Dendritic cell treated with granulocyte-macrophage colony-stimulating factor and Interleukin-4, amounts not matched to agents 40 ng/mL and 50 ng/mL, for 4 days (primary cell): ENCODE data around the gene ARHGAP24.

ENCODE experiments used
- H3K27ac Mint-ChIP-seq: one replicate; pipeline ENCODE4 v1.8.0; 2022; ENCODE audit warnings: mild to moderate bottlenecking, mixed read lengths
- H3K27me3 Mint-ChIP-seq: one replicate; pipeline ENCODE4 v1.8.0; 2022; ENCODE audit warnings: mild to moderate bottlenecking, mixed read lengths
- H3K36me3 Mint-ChIP-seq: one replicate; pipeline ENCODE4 v1.8.0; 2022; ENCODE audit warnings: low read depth, mixed read lengths
- H3K4me1 Mint-ChIP-seq: one replicate; pipeline ENCODE4 v1.8.0; 2022; ENCODE audit warnings: low read depth, mixed read lengths
- H3K4me3 Mint-ChIP-seq: one replicate; pipeline ENCODE4 v1.8.0; 2022; ENCODE audit warnings: mild to moderate bottlenecking, moderate library complexity, mixed read lengths
- H3K9me3 Mint-ChIP-seq: one replicate; pipeline ENCODE4 v1.8.0; 2022; ENCODE audit warnings: mixed read lengths
- intact Hi-C: fragments of 100-400 bp; cut with micrococcal nuclease; formaldehyde crosslinking; loops from one replicate; pipeline ENCODE4 v1.15.0; 2022

Gene ARHGAP24

GRCh38 chr4:85778632-85779131 is 303.7 kb downstream of the ARHGAP24 start:
- no peak overlapping the region for H3K27ac Mint-ChIP-seq
- no peaks in the 10 kb centered on the region for H3K27me3 Mint-ChIP-seq
- H3K36me3 Mint-ChIP-seq = no peaks in the 10 kb centered on the region
- no peak overlapping the region for H3K4me3 Mint-ChIP-seq
- H3K4me1 Mint-ChIP-seq = peaks cover 5% of the 10 kb centered on the region
- intact Hi-C loops = no loop called here
- H3K9me3 Mint-ChIP-seq = no peaks in the 10 kb centered on the region

GRCh38 chr4:85779165-85779564 is 304.2 kb downstream of the ARHGAP24 start:
- no peak overlapping the region for H3K4me3 Mint-ChIP-seq
- no peaks in the 10 kb centered on the region for H3K27me3 Mint-ChIP-seq
- no peaks in the 10 kb centered on the region for H3K36me3 Mint-ChIP-seq
- H3K9me3 Mint-ChIP-seq = no peaks in the 10 kb centered on the region
- intact Hi-C loops = no loop called here
- H3K27ac Mint-ChIP-seq = no peak overlapping the region
- peaks cover 5% of the 10 kb centered on the region for H3K4me1 Mint-ChIP-seq

- peaks cover 5% of the 10 kb centered on the region for H3K4me1 Mint-ChIP-seq
- no peaks in the 10 kb centered on the region for H3K27me3 Mint-ChIP-seq
- no peak overlapping the region for H3K4me3 Mint-ChIP-seq
- intact Hi-C loops = no loop called here
- no peak overlapping the region for H3K27ac Mint-ChIP-seq
- H3K36me3 Mint-ChIP-seq = no peaks in the 10 kb centered on the region
- no peaks in the 10 kb centered on the region for H3K9me3 Mint-ChIP-seq
Observed at GRCh38 chr4:85780664-85781063, 305.7 kb downstream of the ARHGAP24 start.

- H3K27ac Mint-ChIP-seq = no peak overlapping the region
- H3K36me3 Mint-ChIP-seq = no peaks in the 10 kb centered on the region
- intact Hi-C loops = no loop called here
- H3K4me3 Mint-ChIP-seq = no peak overlapping the region
- peaks cover 2% of the 10 kb centered on the region for H3K4me1 Mint-ChIP-seq
- H3K27me3 Mint-ChIP-seq = no peaks in the 10 kb centered on the region
- no peaks in the 10 kb centered on the region for H3K9me3 Mint-ChIP-seq
Observed at GRCh38 chr4:85783483-85783882, 308.5 kb downstream of the ARHGAP24 start.

- Mint-ChIP-seq H3K4me1 (no peaks in the 10 kb centered on the region), H3K36me3 (no peaks in the 10 kb centered on the region), H3K27me3 (no peaks in the 10 kb centered on the region), H3K4me3 (no peak overlapping the region), H3K9me3 (no peaks in the 10 kb centered on the region), H3K27ac (no peak overlapping the region)
- intact Hi-C loops = no loop called here
Observed at GRCh38 chr4:85783900-85784299, 308.9 kb downstream of the ARHGAP24 start.

GRCh38 chr4:85784348-85784747 is 309.4 kb downstream of the ARHGAP24 start:
- intact Hi-C loops = no loop called here
- H3K27ac Mint-ChIP-seq = no peak overlapping the region
- H3K4me1 Mint-ChIP-seq = no peaks in the 10 kb centered on the region
- no peaks in the 10 kb centered on the region for H3K9me3 Mint-ChIP-seq
- no peaks in the 10 kb centered on the region for H3K27me3 Mint-ChIP-seq
- H3K4me3 Mint-ChIP-seq = no peak overlapping the region
- no peaks in the 10 kb centered on the region for H3K36me3 Mint-ChIP-seq

- no peak overlapping the region for H3K27ac Mint-ChIP-seq
- H3K27me3 Mint-ChIP-seq = no peaks in the 10 kb centered on the region
- no peaks in the 10 kb centered on the region for H3K36me3 Mint-ChIP-seq
- H3K9me3 Mint-ChIP-seq = no peaks in the 10 kb centered on the region
- H3K4me3 Mint-ChIP-seq = no peak overlapping the region
- intact Hi-C loops = no loop called here
- H3K4me1 Mint-ChIP-seq = no peaks in the 10 kb centered on the region
Observed at GRCh38 chr4:85784947-85785346, 310.0 kb downstream of the ARHGAP24 start.

GRCh38 chr4:85787133-85787532 is 312.2 kb downstream of the ARHGAP24 start:
- no peaks in the 10 kb centered on the region for H3K36me3 Mint-ChIP-seq

GRCh38 chr4:85788604-85789003 is 313.7 kb downstream of the ARHGAP24 start:
- Mint-ChIP-seq H3K9me3 (no peaks in the 10 kb centered on the region), H3K4me1 (peaks cover 6% of the 10 kb centered on the region), H3K4me3 (no peak overlapping the region), H3K36me3 (no peaks in the 10 kb centered on the region), H3K27me3 (no peaks in the 10 kb centered on the region), H3K27ac (no peak overlapping the region)
- intact Hi-C loops = no loop called here

More at GRCh38 chr4:85787133-85787532, 312.2 kb downstream of the ARHGAP24 start:
- no peak overlapping the region for H3K27ac Mint-ChIP-seq
- no peak overlapping the region for H3K4me3 Mint-ChIP-seq
- intact Hi-C loops = no loop called here
- H3K9me3 Mint-ChIP-seq = no peaks in the 10 kb centered on the region
- H3K4me1 Mint-ChIP-seq = no peaks in the 10 kb centered on the region
- no peaks in the 10 kb centered on the region for H3K27me3 Mint-ChIP-seq

GRCh38 chr4:85789241-85789640 is 314.3 kb downstream of the ARHGAP24 start:
- Mint-ChIP-seq H3K9me3 (no peaks in the 10 kb centered on the region), H3K36me3 (no peaks in the 10 kb centered on the region), H3K27me3 (no peaks in the 10 kb centered on the region), H3K27ac (no peak overlapping the region), H3K4me1 (peaks cover 6% of the 10 kb centered on the region), H3K4me3 (no peak overlapping the region)
- intact Hi-C loops = no loop called here

GRCh38 chr4:85790582-85790981 is 315.6 kb downstream of the ARHGAP24 start:
- intact Hi-C loops = no loop called here
- Mint-ChIP-seq H3K27ac (no peak overlapping the region), H3K4me1 (peaks cover 6% of the 10 kb centered on the region), H3K36me3 (no peaks in the 10 kb centered on the region), H3K9me3 (no peaks in the 10 kb centered on the region), H3K4me3 (no peak overlapping the region), H3K27me3 (no peaks in the 10 kb centered on the region)

GRCh38 chr4:85792376-85793232 is 317.7 kb downstream of the ARHGAP24 start:
- peaks cover 6% of the 10 kb centered on the region for H3K4me1 Mint-ChIP-seq
- H3K9me3 Mint-ChIP-seq = no peaks in the 10 kb centered on the region
- H3K27ac Mint-ChIP-seq = no peak overlapping the region
- H3K36me3 Mint-ChIP-seq = no peaks in the 10 kb centered on the region
- H3K27me3 Mint-ChIP-seq = no peaks in the 10 kb centered on the region
- H3K4me3 Mint-ChIP-seq = no peak overlapping the region
- intact Hi-C loops = no loop called here

- H3K27ac Mint-ChIP-seq = no peak overlapping the region
- no peaks in the 10 kb centered on the region for H3K27me3 Mint-ChIP-seq
- H3K4me1 Mint-ChIP-seq = peaks cover 6% of the 10 kb centered on the region
- no peaks in the 10 kb centered on the region for H3K9me3 Mint-ChIP-seq
- H3K4me3 Mint-ChIP-seq = no peak overlapping the region
- intact Hi-C loops = no loop called here
- H3K36me3 Mint-ChIP-seq = no peaks in the 10 kb centered on the region
Observed at GRCh38 chr4:85793233-85793585, 318.3 kb downstream of the ARHGAP24 start.

- Mint-ChIP-seq H3K27me3 (no peaks in the 10 kb centered on the region), H3K36me3 (no peaks in the 10 kb centered on the region), H3K27ac (no peak overlapping the region), H3K4me1 (peaks cover 6% of the 10 kb centered on the region), H3K9me3 (no peaks in the 10 kb centered on the region), H3K4me3 (no peak overlapping the region)
- intact Hi-C loops = loop anchor here (2.0 to 5.0 kb wide), 2 partner anchors 244 to 649 kb away; no protein-coding TSS in a partner anchor
Observed at GRCh38 chr4:85798012-85798770, 323.2 kb downstream of the ARHGAP24 start.
